Osteocyte (in vitro differentiated cells): ENCODE measurements around the gene PIK3R5. TPM values are rescaled to one million over a fixed set of nuclear protein-coding genes. Genes with fewer than 3 reads are reported as not detected.

Experiments used
- DNase-seq: peaks from one replicate; pipeline ENCODE4 v3.0.0; 2021; ENCODE audit warnings: mixed read lengths; ENCODE audit not compliant: unreplicated experiment; ENCODE audit errors: extremely low spot score
- H3K27ac Mint-ChIP-seq: one replicate; pipeline ENCODE4 v1.8.0; 2021; ENCODE audit warnings: mild to moderate bottlenecking, mixed read lengths; ENCODE audit not compliant: unreplicated experiment
- H3K27me3 Mint-ChIP-seq: one replicate; pipeline ENCODE4 v1.8.0; 2021; ENCODE audit warnings: mixed read lengths; ENCODE audit not compliant: unreplicated experiment
- H3K36me3 Mint-ChIP-seq: one replicate; pipeline ENCODE4 v1.8.0; 2021; ENCODE audit warnings: mixed read lengths; ENCODE audit not compliant: unreplicated experiment
- H3K4me1 Mint-ChIP-seq: one replicate; pipeline ENCODE4 v1.8.0; 2021; ENCODE audit warnings: mixed read lengths; ENCODE audit not compliant: unreplicated experiment
- H3K4me3 Mint-ChIP-seq: one replicate; pipeline ENCODE4 v1.8.0; 2021; ENCODE audit warnings: mild to moderate bottlenecking, moderate library complexity, mixed read lengths; ENCODE audit not compliant: unreplicated experiment
- H3K9me3 Mint-ChIP-seq: one replicate; pipeline ENCODE4 v1.8.0; 2021; ENCODE audit warnings: mixed read lengths; ENCODE audit not compliant: unreplicated experiment
- total RNA-seq: library from RNA; stranded (reverse); gene quantifications from 2 replicates; pipeline ENCODE4 v1.2.1, GENCODE V29; 2021
- TF ChIP-seq, protein P1 (sequence below): fragments of 200-600 bp; sonication (generic); IDR thresholded peaks from 2 replicates; pipeline ENCODE4 v1.5.0; 2021; ENCODE audit warnings: antibody characterized with exemption, mild to moderate bottlenecking, moderate library complexity

PIK3R5 gene
- total RNA-seq, 1 donor from 2014 or later, result not detected

DNA sequence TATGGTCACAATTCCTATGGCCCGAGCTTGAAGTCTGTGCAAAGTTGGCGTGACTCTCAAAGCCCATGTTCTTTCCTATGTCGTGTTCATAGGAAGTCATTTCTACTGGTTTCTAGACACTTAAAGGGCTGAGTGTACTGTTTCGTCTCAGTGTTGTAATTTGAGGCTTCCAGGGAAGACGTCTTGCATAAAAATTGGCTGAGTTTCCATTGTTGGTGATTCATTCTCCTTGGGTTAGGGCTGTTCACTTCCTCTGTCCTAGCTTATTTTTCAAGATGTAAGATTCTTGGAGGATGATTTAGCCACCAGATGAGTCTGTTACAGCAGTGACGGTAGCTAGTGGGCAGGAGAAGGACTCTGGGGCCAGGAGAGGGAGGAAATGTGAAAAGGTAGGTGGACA, 43.1 kb downstream of the PIK3R5 start:
- TF ChIP-seq, protein P1, sequence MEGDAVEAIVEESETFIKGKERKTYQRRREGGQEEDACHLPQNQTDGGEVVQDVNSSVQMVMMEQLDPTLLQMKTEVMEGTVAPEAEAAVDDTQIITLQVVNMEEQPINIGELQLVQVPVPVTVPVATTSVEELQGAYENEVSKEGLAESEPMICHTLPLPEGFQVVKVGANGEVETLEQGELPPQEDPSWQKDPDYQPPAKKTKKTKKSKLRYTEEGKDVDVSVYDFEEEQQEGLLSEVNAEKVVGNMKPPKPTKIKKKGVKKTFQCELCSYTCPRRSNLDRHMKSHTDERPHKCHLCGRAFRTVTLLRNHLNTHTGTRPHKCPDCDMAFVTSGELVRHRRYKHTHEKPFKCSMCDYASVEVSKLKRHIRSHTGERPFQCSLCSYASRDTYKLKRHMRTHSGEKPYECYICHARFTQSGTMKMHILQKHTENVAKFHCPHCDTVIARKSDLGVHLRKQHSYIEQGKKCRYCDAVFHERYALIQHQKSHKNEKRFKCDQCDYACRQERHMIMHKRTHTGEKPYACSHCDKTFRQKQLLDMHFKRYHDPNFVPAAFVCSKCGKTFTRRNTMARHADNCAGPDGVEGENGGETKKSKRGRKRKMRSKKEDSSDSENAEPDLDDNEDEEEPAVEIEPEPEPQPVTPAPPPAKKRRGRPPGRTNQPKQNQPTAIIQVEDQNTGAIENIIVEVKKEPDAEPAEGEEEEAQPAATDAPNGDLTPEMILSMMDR, result no peak
- H3K9me3 Mint-ChIP-seq, result peaks cover 7% of the 10 kb centered on the region
- no peaks in the 10 kb centered on the region for H3K27me3 Mint-ChIP-seq
- no peaks in the 10 kb centered on the region for H3K36me3 Mint-ChIP-seq
- no peak for DNase-seq
- no peak overlapping the region for H3K4me3 Mint-ChIP-seq
- H3K27ac Mint-ChIP-seq, result peak overlapping the region; percentile 89
- peaks cover 8% of the 10 kb centered on the region for H3K4me1 Mint-ChIP-seq

GRCh38 chr17:8921147-8921546, 44.4 kb downstream of the PIK3R5 start:
- H3K9me3 Mint-ChIP-seq, result peaks cover 12% of the 10 kb centered on the region
- H3K4me3 Mint-ChIP-seq, result no peak overlapping the region
- H3K4me1 Mint-ChIP-seq, result peaks cover 8% of the 10 kb centered on the region
- H3K27me3 Mint-ChIP-seq, result no peaks in the 10 kb centered on the region
- no peak for DNase-seq
- H3K27ac Mint-ChIP-seq, result no peak overlapping the region
- H3K36me3 Mint-ChIP-seq, result no peaks in the 10 kb centered on the region
- TF ChIP-seq, protein P1, result no peak

- no peaks in the 10 kb centered on the region for H3K36me3 Mint-ChIP-seq
- peaks cover 12% of the 10 kb centered on the region for H3K9me3 Mint-ChIP-seq
- no peaks in the 10 kb centered on the region for H3K27me3 Mint-ChIP-seq
- peaks cover 11% of the 10 kb centered on the region for H3K4me1 Mint-ChIP-seq
- no peak overlapping the region for H3K4me3 Mint-ChIP-seq
- no peak overlapping the region for H3K27ac Mint-ChIP-seq
- TF ChIP-seq, protein P1, result no peak
- no peak for DNase-seq
Observed at GRCh38 chr17:8918807-8919465, 46.6 kb downstream of the PIK3R5 start.

- Mint-ChIP-seq H3K4me1 (peaks cover 4% of the 10 kb centered on the region), H3K36me3 (no peaks in the 10 kb centered on the region), H3K9me3 (peaks cover 9% of the 10 kb centered on the region), H3K4me3 (no peak overlapping the region), H3K27me3 (peaks cover 10% of the 10 kb centered on the region), H3K27ac (no peak overlapping the region)
- DNase-seq, result no peak
- TF ChIP-seq, protein P1, result no peak
Observed at GRCh38 chr17:8916466-8916865, 49.0 kb downstream of the PIK3R5 start.

- Mint-ChIP-seq H3K9me3 (peaks cover 9% of the 10 kb centered on the region), H3K4me1 (peaks cover 4% of the 10 kb centered on the region), H3K36me3 (no peaks in the 10 kb centered on the region), H3K4me3 (no peak overlapping the region), H3K27me3 (peaks cover 24% of the 10 kb centered on the region), H3K27ac (no peak overlapping the region)
- DNase-seq, result no peak
- TF ChIP-seq, protein P1, result no peak
Observed at GRCh38 chr17:8914554-8914953, 51.0 kb downstream of the PIK3R5 start.
